Endometrium (tissue), 2 donors: ENCODE measurements around the gene PITPNM3.
"Not testable (repeated sequence)": the region's sequence is repeated elsewhere in the genome, so short reads cannot be mapped to it uniquely, and the experiment has no call there.

ENCODE experiments used
- FAIRE-seq: peaks from 2 replicates; lab custom pipeline; 2012; peaks lifted over from hg19 to GRCh38; lab: Jason Lieb, UNC
- donor health status: control.
- donor health status: control.

PITPNM3 gene

GRCh38 chr17:6501359-6501758 lies 55.0 kb downstream of the PITPNM3 start:
- FAIRE-seq, result no peak

DNA sequence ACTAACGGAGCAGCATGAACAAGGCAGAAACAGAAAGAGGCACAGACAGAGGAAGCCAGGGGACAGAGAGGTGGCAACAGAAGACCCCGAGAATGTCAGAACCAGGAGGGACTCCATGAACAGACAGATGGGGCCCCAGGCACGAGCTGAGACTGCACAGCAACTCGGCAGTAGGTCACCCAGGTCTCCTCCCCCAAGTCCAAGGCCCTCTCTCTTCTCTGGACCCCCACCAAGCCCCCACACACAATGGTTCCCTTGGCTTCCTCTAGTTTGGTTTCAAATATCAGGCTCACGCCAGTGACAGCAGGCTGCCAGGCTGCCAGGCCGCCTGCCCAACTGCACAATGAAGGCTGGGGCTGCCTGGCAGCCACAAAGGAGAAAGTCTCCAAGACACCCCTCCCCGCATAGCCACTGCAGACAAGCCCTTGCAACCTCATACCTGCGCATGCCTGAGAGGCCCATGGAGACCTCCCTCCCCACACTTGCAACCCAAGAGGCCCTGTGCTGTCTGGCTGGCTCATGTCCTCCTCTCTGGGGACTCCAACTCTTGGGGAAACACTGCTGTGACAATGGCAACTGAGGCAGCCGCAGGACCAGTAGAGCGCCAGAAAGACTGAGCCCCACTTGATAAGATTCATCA lies 57.3 kb downstream of the PITPNM3 start:
- no peak for FAIRE-seq

DNA sequence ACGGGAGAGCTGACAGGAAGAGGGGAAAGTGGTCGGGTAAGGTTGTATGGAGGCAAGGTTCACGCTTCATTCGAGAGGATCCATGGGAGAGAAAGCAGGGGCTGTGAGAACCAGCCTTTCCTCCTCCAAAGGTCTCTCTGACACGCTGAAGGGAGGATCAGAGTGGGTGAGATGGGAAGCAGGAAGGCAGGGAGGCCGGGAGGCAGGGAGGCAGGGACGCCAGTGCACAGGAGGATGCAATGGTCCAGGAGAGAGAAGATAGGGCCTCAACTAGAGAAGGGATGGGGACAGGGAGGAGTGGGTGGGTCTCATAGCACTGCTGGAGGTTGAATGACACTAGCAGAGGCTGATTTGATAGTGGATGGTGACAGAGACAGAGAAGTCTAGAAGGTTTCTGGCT lies 58.0 kb downstream of the PITPNM3 start:
- FAIRE-seq, result no peak

- no peak for FAIRE-seq
Measured at GRCh38 chr17:6497496-6498221, 58.7 kb downstream of the PITPNM3 start.

- FAIRE-seq, result no peak
Measured at GRCh38 chr17:6496640-6497441, 59.5 kb downstream of the PITPNM3 start.

GRCh38 chr17:6496116-6496481 lies 60.3 kb downstream of the PITPNM3 start:
- no peak for FAIRE-seq

DNA sequence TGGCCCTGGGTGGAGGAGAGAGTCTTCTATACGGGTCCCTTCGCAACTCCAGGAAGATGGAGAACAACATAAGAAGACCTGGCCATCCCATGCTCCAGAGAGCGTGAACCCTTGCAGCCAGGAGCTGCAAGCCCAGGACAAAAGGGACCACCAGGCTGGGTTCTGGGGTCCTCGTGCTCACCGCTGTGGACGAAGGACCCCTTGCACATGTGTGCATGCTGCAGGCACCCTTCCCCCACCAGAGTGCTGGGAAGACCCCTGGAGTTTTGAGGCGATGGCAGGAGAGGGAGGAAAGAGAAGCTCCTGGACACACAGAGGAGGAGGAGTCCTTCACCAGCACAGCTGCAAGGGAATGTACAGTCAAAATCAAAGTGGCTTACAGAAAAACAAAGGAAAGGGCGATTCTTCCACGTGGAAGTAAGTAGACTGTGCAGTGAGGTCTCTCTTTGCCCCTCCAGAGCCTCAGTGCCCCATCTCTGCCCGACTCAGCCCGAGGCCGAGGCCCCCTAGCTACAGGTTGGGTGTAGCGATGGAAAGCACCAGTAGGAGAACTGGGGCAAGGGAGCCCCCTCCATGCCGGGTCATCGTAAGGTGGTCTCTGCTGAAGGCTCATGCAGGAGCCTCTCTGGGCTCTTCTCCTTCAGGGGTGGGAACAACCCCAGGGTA lies 60.8 kb downstream of the PITPNM3 start:
- no peak for FAIRE-seq

GRCh38 chr17:6494239-6494941 lies 62.0 kb downstream of the PITPNM3 start:
- FAIRE-seq, result no peak

GRCh38 chr17:6492892-6493674 lies 63.3 kb downstream of the PITPNM3 start:
- FAIRE-seq, result no peak

- FAIRE-seq, result no peak
Measured at GRCh38 chr17:6491071-6491700, 65.2 kb downstream of the PITPNM3 start.

DNA sequence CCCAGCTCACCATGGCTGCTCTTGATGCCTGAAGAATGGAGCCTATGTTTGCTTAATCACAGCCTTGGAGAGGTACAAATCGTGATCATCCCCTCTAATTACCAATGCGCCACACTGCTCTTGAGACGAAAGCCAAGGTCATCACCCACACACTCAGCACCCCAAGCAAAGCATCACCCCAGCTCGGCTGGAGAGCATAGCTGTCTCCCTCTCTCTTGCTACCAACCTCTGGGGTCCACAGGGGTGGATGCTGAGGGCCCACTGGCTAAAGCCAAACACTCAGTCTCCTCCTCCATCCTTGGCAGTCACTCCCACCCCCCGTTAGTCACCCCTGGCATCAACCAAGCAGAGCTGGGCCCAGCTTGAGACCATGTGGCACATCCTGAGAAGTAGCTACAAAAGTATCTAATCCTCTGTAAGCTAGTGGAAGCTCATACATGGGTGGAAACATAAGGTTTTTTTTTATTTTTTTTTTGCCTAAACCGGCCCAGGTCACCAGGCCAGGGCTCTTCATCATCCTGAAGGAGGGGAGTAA lies 67.3 kb downstream of the PITPNM3 start:
- no peak for FAIRE-seq

DNA sequence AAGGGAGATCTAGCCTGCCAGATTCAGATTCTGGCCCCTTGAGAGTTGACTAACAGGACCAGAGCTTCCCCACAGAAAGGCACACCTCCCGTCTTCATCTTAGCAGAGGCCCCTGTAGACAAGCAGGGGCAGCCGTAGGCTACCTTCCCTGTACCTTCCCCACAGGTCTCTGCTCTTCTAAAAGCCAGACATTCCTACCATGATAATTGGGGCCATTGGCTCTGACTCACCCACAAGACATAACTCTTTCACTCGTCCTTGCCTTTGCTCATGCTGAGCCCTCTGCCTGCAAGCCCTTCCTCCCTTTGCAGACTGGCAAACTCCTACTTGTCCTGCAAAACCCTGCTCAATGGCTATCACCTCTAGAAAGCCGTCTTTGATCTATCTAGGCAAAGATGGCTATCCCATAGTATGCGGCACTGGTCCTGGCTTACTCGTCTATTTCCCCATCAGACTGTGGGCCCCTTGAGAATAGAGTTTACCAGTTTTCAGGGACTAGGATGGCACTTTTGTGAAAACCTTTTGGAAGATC lies 68.3 kb downstream of the PITPNM3 start:
- FAIRE-seq, result no peak

- no peak for FAIRE-seq
Measured at GRCh38 chr17:6487251-6488007, 68.9 kb downstream of the PITPNM3 start.

GRCh38 chr17:6485646-6486412 lies 70.5 kb downstream of the PITPNM3 start:
- no peak for FAIRE-seq

- FAIRE-seq, result no peak
Measured at GRCh38 chr17:6483507-6483906, 72.8 kb downstream of the PITPNM3 start.

GRCh38 chr17:6482796-6483195 lies 73.6 kb downstream of the PITPNM3 start:
- FAIRE-seq, result not testable (repeated sequence)

GRCh38 chr17:6482105-6482455 lies 74.3 kb downstream of the PITPNM3 start:
- FAIRE-seq, result no peak

DNA sequence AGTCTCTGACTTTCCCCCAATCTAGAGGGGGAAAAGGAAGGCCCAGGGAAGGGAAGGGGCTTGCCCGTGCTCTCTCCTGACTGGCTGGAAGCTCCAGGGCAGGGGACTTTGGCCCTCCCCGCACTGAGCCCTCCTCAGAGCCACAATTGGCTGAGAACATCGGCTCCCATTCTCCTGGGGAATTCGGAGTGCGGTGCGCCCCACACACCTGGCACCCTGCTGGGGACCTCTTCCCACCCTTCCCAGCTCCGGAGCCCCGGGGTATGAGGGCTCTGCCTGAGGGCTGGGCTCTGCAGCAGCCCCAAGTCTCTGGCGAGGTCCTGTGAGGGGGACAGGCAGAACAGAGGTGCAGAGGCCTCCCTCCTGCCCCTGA lies 76.1 kb downstream of the PITPNM3 start:
- no peak for FAIRE-seq
